HG03039 (cell line): Measurements from ENCODE around the gene TSPAN17.
"Not testable (repeated sequence)": the region's sequence is repeated elsewhere in the genome, so short reads cannot be mapped to it uniquely, and the experiment has no call there.

Experiments used
- ATAC-seq: cut with Tn5 transposase; IDR thresholded peaks from one replicate; pipeline ENCODE4 v1.9.1; 2021; ENCODE audit warnings: mild to moderate bottlenecking, moderate library complexity; ENCODE audit not compliant: unreplicated experiment

Gene TSPAN17, protein sequence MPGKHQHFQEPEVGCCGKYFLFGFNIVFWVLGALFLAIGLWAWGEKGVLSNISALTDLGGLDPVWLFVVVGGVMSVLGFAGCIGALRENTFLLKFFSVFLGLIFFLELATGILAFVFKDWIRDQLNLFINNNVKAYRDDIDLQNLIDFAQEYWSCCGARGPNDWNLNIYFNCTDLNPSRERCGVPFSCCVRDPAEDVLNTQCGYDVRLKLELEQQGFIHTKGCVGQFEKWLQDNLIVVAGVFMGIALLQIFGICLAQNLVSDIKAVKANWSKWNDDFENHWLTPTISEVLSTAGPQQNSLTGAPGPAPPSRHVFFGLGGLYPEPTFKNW

DNA sequence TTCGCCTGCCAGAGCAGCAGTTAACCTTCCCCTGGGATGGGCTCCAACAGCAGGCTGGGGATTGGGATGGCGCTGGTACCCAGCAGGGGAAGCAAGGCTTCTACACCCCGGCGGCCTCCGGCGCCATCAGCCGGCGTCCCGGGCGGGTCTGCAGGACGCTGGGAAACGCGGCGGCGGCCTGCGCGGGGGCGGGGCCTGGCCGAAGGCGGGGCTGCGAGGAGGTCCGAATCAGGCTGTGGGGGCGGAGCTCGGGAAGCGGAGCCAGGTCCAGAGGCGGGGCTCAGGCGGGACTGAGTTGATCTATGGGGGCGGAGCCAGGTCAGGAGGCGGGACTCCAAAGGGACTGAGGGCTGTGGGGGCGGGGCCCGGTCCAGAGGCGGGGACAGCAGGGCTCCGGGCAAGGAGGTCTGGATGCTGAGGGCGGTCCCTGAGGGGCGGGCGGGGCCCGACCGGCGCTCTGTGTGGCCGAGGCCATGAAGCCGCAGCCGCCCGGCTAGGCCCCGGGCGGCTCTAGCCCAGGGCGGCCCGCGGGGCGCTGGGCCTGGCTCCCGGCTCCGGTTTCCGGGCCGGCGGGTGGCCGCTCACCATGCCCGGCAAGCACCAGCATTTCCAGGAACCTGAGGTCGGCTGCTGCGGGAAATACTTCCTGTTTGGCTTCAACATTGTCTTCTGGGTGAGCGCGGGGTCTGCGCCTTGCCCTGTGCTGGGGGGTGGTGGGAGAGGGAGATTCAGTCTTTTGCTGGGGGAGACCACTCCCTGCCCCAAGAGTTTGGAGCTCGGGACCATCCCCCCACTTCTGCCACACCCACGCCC, at the start of gene TSPAN17:
TSPAN17 (plus strand) TSS at position 455 of the 813 bp plus-strand sequence; CDS start at position 587, 132 bp downstream.
- peak; percentile 88 for ATAC-seq

DNA sequence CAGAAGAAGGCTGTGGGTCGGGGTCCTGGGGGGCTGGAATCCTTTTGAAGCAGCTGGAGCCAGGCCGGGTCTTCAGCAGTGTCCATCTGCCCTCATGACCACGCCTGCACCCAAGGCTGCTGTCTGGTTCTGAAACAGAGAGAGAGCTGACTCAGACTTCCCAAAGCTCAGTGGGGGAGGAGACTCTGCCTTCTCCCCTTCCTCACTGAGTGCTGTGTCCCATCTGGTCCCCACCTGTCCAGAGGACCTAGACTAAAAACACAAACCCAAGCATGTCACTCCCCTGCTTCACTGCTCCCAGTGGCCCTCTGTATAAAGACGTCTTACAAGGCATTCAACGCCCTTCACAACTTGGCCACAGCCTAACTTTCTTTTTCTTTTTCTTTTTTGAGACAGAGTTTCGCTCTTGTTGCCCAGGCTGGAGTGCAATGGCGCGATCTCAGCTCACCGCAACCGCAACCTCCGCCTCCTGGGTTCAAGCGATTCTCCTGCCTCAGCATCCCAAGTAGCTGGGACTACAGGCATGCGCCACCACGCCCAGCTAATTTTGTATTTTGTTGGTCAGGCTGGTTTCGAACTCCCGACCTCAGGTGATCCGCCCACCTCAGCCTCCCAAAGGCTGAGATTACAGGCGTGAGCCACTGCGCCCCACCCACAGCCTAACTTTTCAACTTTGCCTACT, 47.4 kb upstream of the TSPAN17 start:
- not testable (repeated sequence) for ATAC-seq

DNA sequence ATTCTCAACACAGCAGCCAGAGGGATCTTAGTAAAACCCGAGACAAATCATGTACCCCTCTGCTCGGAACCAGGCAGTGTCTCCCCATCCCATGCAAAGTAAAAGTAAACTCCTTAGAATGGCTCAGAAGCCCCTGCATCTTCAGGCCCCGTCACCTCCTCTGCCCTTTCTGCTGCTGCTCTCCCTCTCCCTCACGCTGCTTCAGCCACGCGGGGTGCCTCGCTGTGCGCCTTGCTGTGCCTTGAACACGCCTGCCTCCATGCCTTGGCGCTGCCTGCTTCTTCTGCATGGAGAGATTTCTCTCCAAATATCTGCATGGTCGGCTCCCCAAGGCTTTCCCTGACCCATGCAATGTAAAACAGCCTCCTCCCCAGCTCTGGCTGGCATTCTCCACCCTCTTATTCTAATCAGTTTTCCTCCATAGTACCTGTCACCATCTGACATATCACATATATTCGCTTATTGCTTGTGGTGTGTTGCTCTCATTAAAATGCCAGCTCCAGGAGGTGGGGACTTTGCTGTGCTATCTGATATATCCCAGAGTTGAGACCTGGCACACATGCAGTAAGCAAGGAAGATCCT, 45.3 kb upstream of the TSPAN17 start:
- ATAC-seq = no peak

DNA sequence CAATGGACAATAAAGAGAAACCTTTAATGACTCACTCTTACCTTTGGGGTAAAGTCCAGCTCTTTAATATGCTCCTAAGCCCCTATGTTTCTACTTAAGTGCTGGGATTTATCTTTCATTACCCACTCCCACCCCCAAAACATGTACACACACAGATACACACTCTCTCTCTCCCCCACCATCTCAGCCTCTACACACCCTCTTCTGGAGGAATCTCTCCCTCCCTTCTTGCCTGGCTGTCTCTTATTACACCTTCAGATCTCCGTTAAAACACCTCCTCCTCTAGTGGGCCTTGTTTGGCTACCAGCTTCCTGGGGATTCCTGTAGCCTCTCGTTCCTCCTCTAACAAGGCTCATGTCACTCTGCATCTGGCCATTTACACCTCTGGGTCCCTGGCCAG, 44.2 kb upstream of the TSPAN17 start:
- no peak for ATAC-seq

DNA sequence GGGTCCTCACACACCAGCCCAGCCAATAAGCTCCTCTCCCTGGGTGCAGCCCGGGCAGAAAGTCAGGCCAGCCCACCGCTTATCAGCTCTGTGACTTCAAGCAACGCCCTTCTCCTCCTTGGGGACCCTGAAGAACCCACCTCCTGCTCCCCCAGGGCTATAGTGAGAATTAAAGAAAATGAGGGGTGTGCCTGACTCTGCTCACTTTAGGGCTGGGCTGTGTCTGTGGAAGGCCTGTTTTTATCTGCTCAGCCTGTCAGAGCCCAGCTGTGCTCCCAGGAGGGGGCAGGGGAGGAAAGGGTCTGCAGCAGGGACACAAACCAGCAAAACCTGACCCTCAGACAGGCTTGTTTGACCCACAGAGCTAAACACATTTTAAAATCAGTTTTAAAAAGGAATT, 41.3 kb upstream of the TSPAN17 start:
- no peak for ATAC-seq

DNA sequence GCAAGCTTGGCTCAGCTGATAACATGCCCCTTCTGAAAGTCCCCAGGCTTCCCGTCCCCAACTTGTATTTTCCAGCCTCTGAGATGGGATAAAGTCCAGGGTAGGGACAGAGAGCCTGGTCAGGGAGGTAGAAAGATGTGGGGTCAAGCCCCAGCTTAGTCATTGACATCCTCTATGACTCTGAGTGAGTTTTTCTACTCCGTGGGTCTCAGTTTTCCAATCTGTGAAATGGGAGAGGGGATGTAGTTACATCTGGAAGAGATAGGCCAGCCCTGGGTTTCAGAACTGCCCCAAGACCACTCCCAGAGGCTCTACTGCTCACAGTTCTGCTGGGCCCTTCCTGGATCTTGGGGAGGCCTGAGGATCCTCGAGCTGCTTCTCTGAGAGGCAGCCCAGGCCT, 40.4 kb upstream of the TSPAN17 start:
- ATAC-seq = no peak

DNA sequence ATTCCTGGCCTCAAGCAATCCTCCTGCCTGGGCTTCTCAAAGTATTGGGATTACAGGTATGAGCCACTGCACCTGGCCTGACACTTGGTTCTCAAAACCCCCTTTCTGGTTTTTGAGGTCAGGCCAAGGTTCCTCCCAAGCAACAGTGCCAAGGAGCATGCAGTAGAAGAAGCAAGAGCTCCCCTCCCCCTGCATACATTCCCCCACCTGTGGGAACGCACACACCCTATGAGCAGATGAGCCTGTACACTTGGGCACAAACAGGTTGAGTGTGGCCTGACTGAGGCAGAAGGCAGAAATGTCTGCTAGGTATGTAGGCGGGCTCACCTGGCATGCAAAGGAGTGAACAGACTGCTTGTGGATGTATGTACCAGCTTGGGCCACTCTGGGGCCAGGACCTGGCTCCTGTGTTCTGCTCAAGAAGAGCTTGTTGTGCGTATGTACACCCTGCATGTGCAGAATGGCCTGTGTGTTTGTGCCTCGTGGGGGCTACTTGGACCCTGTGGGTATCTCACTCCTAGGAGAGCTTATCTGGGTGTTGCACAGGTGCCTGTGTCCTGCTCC, 39.1 kb upstream of the TSPAN17 start:
- no peak for ATAC-seq

DNA sequence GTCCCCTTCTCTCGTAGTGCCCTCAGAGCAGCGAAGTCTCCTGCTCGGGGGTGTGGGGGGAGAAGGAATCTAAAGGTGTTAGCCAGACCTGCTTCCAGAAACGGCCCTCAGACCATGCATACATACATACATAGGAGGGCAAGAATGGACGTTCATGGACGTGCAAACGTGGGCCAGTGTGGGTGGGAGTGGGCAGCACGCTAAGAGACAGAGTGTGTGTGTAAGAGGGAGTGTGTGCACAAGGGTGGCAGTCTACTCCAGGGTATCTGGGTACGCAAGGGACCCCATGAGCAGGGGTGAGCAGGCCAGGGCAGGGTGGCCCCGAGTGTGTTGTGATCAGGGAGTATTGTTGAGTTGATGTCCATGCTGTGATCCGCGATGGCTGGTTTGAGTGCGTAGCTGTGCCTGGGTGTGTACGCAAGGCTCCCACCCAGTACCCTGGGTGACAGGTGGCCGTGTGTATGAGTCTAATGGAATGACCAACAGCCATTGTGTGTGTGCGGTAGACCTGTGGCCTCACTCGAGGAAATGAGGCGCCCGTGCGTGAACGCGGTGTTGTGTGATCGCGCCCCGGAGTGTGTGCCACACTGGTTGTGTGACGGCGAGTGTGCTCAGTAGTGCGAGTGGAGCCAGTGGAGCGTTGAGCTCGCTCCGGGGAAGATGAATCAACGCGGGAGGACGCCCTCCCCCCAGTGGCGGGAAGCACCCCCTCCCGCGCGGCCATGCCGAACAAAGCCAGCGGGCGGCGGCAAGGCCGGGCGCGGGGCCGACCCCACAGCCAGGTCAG, 38.2 kb upstream of the TSPAN17 start:
- ATAC-seq = no peak

DNA sequence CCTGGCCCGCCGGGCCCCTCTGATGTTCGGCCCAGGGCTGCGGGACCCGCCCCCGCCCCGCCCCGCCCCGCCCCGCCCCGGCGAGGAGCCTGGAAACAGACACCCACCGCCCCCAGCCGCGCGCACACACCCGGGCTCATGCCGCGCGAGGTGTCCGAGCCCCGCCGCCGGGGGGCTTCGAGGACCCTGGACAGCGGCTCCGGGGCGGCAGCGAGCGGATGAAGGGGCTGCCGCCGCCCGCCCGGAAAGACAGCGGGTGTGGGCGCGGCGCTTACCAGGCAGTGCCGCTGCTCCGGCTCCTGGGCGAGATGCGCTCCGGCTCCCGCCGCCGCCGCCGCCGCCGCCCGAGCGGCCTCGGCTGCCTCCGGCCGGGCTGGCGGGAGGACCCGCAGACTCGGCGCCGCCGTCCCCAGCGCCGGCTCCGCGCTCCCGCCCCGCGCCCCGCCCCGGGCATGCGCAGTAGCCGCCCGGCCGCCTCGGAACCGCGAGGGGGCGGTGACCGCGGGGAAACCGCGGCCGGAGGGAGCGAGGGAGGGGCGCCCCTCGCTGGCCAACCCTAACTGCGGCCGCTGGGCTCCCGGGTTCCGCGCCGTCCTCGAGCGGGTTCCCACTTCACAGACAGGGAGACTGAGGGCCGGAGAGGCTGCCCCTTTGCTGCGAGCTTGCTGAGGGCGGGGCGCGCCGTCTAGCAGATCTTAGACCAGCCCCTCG, 37.4 kb upstream of the TSPAN17 start, which contains the start of gene GPRIN1:
GPRIN1 (minus strand) TSS at position 433 of the 711 bp plus-strand sequence. CDS start 10,322 bp downstream, outside the sequence.
- peak; percentile 56 for ATAC-seq

DNA sequence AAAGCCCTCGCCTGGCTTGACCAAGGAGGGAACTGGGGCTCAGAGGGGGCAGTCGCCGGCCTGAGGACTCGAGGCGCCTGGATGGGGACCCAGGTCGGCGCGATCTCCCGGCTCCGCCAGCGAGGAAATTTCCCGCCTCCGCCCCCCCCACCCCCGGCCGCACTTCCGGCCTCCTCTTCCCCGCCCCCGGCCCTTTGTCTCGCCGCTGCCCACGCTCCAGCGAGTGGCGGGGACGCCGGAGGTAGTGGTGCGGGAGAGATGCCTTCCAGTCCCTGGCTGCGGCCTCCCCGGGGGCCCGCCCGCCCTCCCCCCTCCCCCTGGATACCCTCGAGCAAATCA, 36.9 kb upstream of the TSPAN17 start:
- ATAC-seq = peak; percentile 12

DNA sequence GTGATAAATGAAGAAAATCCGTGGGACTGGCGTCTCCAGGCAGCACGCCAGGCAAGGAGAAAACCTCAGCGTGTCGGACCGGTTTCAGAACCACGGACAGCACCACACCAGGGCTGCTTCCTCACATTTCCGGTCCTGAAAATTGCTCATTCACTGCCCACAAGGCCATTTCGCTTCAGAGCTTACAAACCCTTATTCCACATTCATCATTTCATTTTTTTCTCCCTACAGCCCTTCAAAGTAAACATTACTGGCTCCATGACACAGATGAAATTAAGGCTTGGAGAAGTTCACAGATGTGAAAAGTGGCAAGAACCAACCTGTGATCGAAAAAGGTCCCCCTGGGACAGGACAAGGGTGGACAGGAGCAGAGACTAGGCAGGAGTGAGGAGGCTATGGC, 35.8 kb upstream of the TSPAN17 start:
- ATAC-seq = no peak

DNA sequence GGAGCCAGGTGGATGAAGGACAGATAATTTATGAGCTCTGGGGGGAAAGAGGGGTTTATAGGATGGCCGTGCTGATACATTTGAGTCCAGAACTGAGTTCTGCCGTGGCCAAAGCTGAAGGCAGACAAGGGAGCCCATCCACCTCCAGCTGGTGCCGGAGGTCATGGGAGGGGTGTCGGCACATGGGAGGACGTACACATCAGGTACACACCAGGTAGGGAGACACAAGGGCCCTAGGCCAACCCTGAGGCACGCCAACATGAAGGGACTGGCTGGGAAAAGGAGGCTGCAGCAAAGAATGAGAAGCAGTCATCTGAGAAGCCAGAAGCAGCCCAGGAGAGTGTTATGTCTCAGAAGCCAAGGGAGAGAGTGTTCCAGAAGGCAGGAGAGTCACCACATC, 35.3 kb upstream of the TSPAN17 start:
- ATAC-seq = no peak

DNA sequence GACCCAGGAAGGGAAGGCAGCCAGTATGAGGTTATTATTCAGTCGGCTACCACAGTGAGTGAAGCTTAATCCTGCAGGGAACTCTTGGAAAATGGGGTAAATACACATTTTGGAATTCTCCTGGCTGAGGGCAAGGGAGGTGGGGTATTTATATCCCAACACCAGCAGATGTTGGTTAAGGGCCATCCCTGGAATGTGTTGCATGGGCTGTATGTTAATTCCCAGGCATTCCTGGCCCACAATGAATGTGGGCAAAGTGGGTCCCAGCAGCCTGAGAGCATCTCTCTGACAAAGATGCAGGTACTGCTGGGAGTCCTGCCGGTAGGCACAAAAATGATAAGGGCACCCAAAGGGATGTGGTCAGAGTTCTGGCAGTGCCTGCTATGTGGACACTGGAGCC, 34.4 kb upstream of the TSPAN17 start:
- ATAC-seq = no peak

DNA sequence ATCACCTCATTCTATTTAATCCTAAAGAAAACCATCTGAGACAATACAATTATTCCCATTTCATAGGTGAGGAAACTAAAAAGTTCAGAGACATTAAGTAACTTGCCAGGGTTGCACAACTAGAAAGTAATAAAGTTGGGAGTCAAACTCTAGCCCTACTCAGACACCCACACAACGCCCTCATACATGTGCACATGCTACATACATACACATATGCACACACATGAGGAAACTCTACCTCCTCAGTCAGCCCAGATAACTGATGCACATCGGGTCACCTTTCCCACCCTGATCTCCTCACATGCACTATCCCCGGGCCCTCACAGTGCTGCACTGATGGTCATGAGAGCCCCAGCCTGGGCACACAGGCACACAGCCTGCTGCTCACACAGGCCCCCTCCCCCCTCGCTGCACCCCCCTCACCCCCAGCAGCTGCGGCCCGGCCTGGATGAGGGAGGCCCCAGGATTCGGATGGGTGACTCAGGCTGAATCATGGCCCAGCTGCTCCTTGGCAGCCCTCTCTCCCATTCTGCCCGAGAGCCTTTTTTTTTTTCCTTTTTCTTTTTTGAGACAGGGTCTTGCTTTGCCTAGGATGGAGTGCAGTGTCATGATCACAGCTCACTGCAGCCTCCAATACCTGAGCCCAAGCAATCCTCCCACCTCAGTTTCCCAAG, 32.3 kb upstream of the TSPAN17 start:
- no peak for ATAC-seq

DNA sequence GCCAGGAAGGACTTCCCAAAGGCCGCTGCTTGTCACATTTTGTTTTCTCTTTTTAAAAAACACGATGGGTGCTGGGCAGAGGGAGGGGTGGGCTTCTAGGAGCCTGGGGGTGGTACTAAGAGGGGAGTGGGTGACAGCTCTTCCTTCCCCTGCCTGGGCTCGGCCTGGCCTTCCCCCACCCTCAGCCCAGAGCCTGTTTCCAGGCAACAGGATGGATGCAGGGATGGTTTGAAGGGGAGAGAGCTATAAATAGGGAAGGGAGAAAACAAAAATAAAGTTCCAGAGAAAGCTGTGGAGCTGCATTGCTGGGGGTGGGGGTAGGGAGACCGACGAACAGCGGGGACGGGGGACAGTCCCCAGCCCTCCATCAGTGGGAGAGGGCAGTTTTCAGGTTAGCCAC, 30.8 kb upstream of the TSPAN17 start:
- ATAC-seq = no peak

DNA sequence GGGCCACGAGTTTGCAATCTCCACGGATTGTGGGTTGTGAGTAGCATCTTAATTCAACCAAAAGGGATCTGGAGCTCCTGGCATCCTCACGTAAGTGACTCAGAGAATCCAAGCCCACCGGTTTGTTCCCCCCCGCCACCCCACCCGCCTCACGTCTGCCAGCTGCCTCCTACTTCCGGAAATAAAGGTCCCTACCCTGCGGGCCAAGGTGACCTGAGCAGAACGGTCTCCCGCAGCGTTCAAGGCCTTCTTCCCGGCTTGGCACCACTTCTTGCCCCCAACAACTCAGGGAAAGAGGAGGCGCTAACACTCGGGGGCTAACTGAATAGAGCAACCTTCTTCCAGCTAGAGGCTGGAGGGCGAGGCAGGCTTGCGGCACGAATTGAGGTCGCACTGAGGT, 28.5 kb upstream of the TSPAN17 start:
- no peak for ATAC-seq

DNA sequence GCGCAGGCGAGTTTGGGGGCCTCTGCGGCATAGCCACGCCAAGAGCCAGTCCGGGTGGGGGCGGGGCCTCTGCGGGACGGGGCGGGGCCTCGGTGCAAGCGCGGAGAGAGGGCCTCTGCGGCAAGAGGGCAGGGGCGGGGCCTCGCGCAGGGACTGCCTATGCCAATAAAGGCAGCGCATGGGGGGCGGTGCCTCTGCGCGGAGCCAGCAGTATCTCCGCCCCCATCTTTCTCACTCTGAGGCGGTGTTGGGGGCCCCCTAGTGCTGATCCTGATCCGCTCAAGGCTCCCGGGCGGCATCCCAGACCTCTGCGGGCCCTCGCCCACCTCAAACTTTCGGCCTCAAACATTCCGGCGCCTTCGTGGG, 28.1 kb upstream of the TSPAN17 start:
- no peak for ATAC-seq

DNA sequence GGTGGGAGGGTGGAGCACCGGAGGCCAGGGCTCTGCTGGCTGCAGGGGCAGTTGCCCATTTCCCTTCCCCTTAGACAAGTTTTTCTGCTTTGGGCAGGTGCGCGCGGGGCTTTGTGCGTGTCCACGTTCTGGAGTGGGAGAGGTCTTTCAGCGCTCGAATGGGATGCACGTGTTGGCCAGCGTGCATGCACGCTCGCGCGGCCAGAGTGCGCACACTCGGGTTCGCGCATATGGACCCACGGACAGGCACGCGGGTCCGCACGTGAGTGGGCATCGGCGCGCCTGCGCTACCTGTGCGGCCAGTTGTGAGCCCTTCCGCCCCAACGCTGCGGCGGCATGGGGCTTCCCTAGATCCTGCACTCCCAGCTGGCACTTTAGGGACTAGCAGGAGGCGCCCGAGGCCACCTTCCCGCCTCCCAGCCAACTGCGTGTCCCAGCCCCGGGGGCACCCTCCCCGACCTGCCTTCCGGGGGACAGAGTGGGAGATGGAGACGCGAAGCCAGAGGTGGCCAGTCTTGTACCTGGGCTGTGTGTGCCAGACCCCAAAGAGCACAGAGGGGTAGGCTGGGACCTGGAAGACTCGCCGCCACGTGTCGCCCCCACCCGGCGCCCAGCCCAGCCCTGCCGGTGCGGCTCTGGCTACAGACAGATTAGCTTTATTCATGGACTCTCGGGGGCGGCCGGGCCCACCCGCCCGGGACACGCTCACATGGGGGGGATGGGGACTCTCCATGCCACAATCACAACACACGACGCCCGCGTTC, 27.5 kb upstream of the TSPAN17 start:
- no peak for ATAC-seq
